GM12801 (cell line): ENCODE data around the gene MAF.

Experiments
- CTCF ChIP-seq: IDR thresholded peaks from one replicate; pipeline ENCODE4 v1.5.1; 2011; ENCODE audit warnings: control low read depth; ENCODE audit not compliant: insufficient read length; ENCODE audit errors: extremely low read depth

Gene MAF

GRCh38 chr16:79587897-79588296, 12.6 kb downstream of the MAF start:
- TF ChIP-seq CTCF = no peak

GRCh38 chr16:79587296-79587695, 13.2 kb downstream of the MAF start:
- no peak for TF ChIP-seq CTCF

- no peak for TF ChIP-seq CTCF
Measured at GRCh38 chr16:79582789-79583188, 17.7 kb downstream of the MAF start.

- TF ChIP-seq CTCF = no peak
Measured at GRCh38 chr16:79580453-79581191, 19.9 kb downstream of the MAF start.

- no peak for TF ChIP-seq CTCF
Measured at GRCh38 chr16:79576602-79577001, 23.9 kb downstream of the MAF start.

- TF ChIP-seq CTCF = no peak
Measured at GRCh38 chr16:79573884-79574283, 26.7 kb downstream of the MAF start.

GRCh38 chr16:79573071-79573470, 27.5 kb downstream of the MAF start:
- no peak for TF ChIP-seq CTCF
